ENCODE measurements around the gene CHRND.

CHRND gene

GRCh38 chr2:232518844-232519243, 7.1 kb upstream of the CHRND start:
- no peaks in the 10 kb centered on the region for H3K36me3 ChIP-seq (ENCODE audit: control insufficient read depth in 5 of 5, insufficient read depth in 5 of 5, low read length in 5 of 5)
- H3K9ac ChIP-seq (ENCODE audit: low read length in 5 of 5) = no peak overlapping the region
- H3K27ac ChIP-seq (ENCODE audit: low read depth, low read length) = no peak overlapping the region
- H3K9me3 ChIP-seq (ENCODE audit: control insufficient read depth in 5 of 5, low read length in 5 of 5) = no peaks in the 10 kb centered on the region
- H3K27me3 ChIP-seq (ENCODE audit: control insufficient read depth in 5 of 5, insufficient read depth in 4 of 5, low read length in 5 of 5) = peaks cover 27 to 50% (median 39%) of the 10 kb centered on the region in 5 donors
- H3K4me1 ChIP-seq (ENCODE audit: control insufficient read depth in 5 of 5, insufficient read depth in 5 of 5, low read length in 5 of 5) = peaks cover 0 to 18% (median 16%) of the 10 kb centered on the region in 5 donors
- no peak overlapping the region for H3K4me3 ChIP-seq (ENCODE audit: low read depth in 1 of 5, low read length in 5 of 5)

DNA sequence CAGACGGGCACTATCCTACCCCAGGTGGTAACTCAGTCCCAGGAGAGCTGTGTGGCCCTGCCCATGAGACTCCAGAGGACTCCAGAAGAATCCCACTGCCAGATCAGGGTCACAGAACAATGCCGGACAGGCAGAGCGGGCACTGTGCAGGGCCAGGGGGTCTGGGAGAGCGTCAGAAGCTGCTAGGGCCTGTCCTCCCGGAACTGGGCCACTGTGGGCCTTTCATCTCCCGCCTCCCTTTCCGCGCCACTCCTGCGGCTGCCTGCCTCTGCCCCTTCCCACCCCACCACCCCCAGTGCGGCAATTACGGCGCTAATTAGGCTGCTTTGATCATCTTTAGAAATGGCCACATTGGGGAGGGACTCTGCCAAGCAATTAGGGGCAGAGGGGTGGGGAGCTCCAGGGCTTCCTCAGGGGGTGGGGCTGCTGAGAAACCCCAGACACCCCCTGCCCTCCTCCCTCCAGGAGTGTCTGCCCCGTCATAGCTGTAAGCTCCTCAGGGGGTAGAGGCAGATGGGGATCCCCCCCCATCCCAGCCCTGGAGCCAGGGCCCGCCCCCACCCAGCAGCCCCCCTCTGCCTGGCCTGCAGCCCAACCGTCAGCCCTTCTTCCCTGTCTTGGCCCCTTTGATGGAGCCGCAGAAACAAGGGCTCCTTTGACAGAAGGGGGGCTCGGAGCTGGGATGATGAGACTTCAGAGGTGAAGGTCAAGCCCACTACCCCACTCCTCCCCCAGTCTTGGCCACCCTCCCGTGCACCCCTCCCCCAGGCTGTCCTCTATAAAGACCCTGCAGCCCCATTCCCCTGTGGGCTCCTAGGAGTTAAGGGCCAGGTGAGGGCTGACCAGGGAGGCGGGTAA, 6.2 kb upstream of the CHRND start, which contains the start of gene PRSS56:
TSS of gene PRSS56 (plus strand) at position 808 of the 858 bp plus-strand sequence. CDS start 211 bp downstream, outside the sequence.
- H3K27me3 ChIP-seq (ENCODE audit: control insufficient read depth in 5 of 5, insufficient read depth in 4 of 5, low read length in 5 of 5) = peaks cover 35 to 57% (median 47%) of the 10 kb centered on the region in 5 donors
- H3K36me3 ChIP-seq (ENCODE audit: control insufficient read depth in 5 of 5, insufficient read depth in 5 of 5, low read length in 5 of 5) = no peaks in the 10 kb centered on the region
- no peak within 1 kb of the TSS for H3K27ac ChIP-seq (ENCODE audit: low read depth, low read length)
- H3K9ac ChIP-seq (ENCODE audit: low read length in 5 of 5) = no peak within 1 kb of the TSS
- no peaks in the 10 kb centered on the region for H3K9me3 ChIP-seq (ENCODE audit: control insufficient read depth in 5 of 5, low read length in 5 of 5)
- peaks cover 0 to 25% (median 23%) of the 10 kb centered on the region in 5 donors for H3K4me1 ChIP-seq (ENCODE audit: control insufficient read depth in 5 of 5, insufficient read depth in 5 of 5, low read length in 5 of 5)
- H3K4me3 ChIP-seq (ENCODE audit: low read depth in 1 of 5, low read length in 5 of 5) = no peak within 1 kb of the TSS

- H3K9me3 ChIP-seq (ENCODE audit: control insufficient read depth in 5 of 5, low read length in 5 of 5) = no peaks in the 10 kb centered on the region
- H3K27me3 ChIP-seq (ENCODE audit: control insufficient read depth in 5 of 5, insufficient read depth in 4 of 5, low read length in 5 of 5) = peaks cover 35 to 58% (median 48%) of the 10 kb centered on the region in 5 donors
- no peaks in the 10 kb centered on the region for H3K36me3 ChIP-seq (ENCODE audit: control insufficient read depth in 5 of 5, insufficient read depth in 5 of 5, low read length in 5 of 5)
- H3K4me1 ChIP-seq (ENCODE audit: control insufficient read depth in 5 of 5, insufficient read depth in 5 of 5, low read length in 5 of 5) = peaks cover 0 to 29% (median 26%) of the 10 kb centered on the region in 5 donors
- H3K4me3 ChIP-seq (ENCODE audit: low read depth in 1 of 5, low read length in 5 of 5) = no peak overlapping the region
- no peak overlapping the region for H3K27ac ChIP-seq (ENCODE audit: low read depth, low read length)
- no peak overlapping the region for H3K9ac ChIP-seq (ENCODE audit: low read length in 5 of 5)
Observed at GRCh38 chr2:232520489-232520888, 5.5 kb upstream of the CHRND start.

- no peaks in the 10 kb centered on the region for H3K36me3 ChIP-seq (ENCODE audit: control insufficient read depth in 5 of 5, insufficient read depth in 5 of 5, low read length in 5 of 5)
- no peaks in the 10 kb centered on the region for H3K9me3 ChIP-seq (ENCODE audit: control insufficient read depth in 5 of 5, low read length in 5 of 5)
- no peak overlapping the region for H3K4me3 ChIP-seq (ENCODE audit: low read depth in 1 of 5, low read length in 5 of 5)
- no peak overlapping the region for H3K27ac ChIP-seq (ENCODE audit: low read depth, low read length)
- H3K9ac ChIP-seq (ENCODE audit: low read length in 5 of 5) = no peak overlapping the region
- H3K27me3 ChIP-seq (ENCODE audit: control insufficient read depth in 5 of 5, insufficient read depth in 4 of 5, low read length in 5 of 5) = peaks cover 35 to 59% (median 48%) of the 10 kb centered on the region in 5 donors
- H3K4me1 ChIP-seq (ENCODE audit: control insufficient read depth in 5 of 5, insufficient read depth in 5 of 5, low read length in 5 of 5) = peaks cover 0 to 31% (median 28%) of the 10 kb centered on the region in 5 donors
Observed at GRCh38 chr2:232521098-232521497, 4.9 kb upstream of the CHRND start.

- no peak overlapping the region for H3K27ac ChIP-seq (ENCODE audit: low read depth, low read length)
- peaks cover 35 to 66% (median 52%) of the 10 kb centered on the region in 5 donors for H3K27me3 ChIP-seq (ENCODE audit: control insufficient read depth in 5 of 5, insufficient read depth in 4 of 5, low read length in 5 of 5)
- H3K36me3 ChIP-seq (ENCODE audit: control insufficient read depth in 5 of 5, insufficient read depth in 5 of 5, low read length in 5 of 5) = no peaks in the 10 kb centered on the region
Observed at GRCh38 chr2:232521959-232522622, 3.9 kb upstream of the CHRND start.

GRCh38 chr2:232522623-232523401, 3.1 kb upstream of the CHRND start:
- Histone ChIP-seq H3K9ac (ENCODE audit: low read length in 5 of 5) (no peak overlapping the region), H3K27me3 (ENCODE audit: control insufficient read depth in 5 of 5, insufficient read depth in 4 of 5, low read length in 5 of 5) (peaks cover 35 to 65% (median 51%) of the 10 kb centered on the region in 5 donors), H3K4me3 (ENCODE audit: low read depth in 1 of 5, low read length in 5 of 5) (no peak overlapping the region), H3K4me1 (ENCODE audit: control insufficient read depth in 5 of 5, insufficient read depth in 5 of 5, low read length in 5 of 5) (peaks cover 0 to 31% (median 28%) of the 10 kb centered on the region in 5 donors), H3K27ac (ENCODE audit: low read depth, low read length) (no peak overlapping the region), H3K9me3 (ENCODE audit: control insufficient read depth in 5 of 5, low read length in 5 of 5) (no peaks in the 10 kb centered on the region), H3K36me3 (ENCODE audit: control insufficient read depth in 5 of 5, insufficient read depth in 5 of 5, low read length in 5 of 5) (no peaks in the 10 kb centered on the region)

More at GRCh38 chr2:232521959-232522622, 3.9 kb upstream of the CHRND start:
- H3K4me1 ChIP-seq (ENCODE audit: control insufficient read depth in 5 of 5, insufficient read depth in 5 of 5, low read length in 5 of 5) = peaks cover 0 to 31% (median 28%) of the 10 kb centered on the region in 5 donors
- no peak overlapping the region for H3K9ac ChIP-seq (ENCODE audit: low read length in 5 of 5)
- peak overlapping the region in 3 of 5 donors; percentile 14 to 47 (median 46) for H3K4me3 ChIP-seq (ENCODE audit: low read depth in 1 of 5, low read length in 5 of 5)
- no peaks in the 10 kb centered on the region for H3K9me3 ChIP-seq (ENCODE audit: control insufficient read depth in 5 of 5, low read length in 5 of 5)

GRCh38 chr2:232523402-232523681, 2.6 kb upstream of the CHRND start:
- Histone ChIP-seq H3K9me3 (ENCODE audit: control insufficient read depth in 5 of 5, low read length in 5 of 5) (no peaks in the 10 kb centered on the region), H3K9ac (ENCODE audit: low read length in 5 of 5) (no peak overlapping the region), H3K4me3 (ENCODE audit: low read depth in 1 of 5, low read length in 5 of 5) (peak overlapping the region in 1 of 5 donors; percentile 56), H3K36me3 (ENCODE audit: control insufficient read depth in 5 of 5, insufficient read depth in 5 of 5, low read length in 5 of 5) (no peaks in the 10 kb centered on the region), H3K4me1 (ENCODE audit: control insufficient read depth in 5 of 5, insufficient read depth in 5 of 5, low read length in 5 of 5) (peaks cover 0 to 31% (median 28%) of the 10 kb centered on the region in 5 donors), H3K27me3 (ENCODE audit: control insufficient read depth in 5 of 5, insufficient read depth in 4 of 5, low read length in 5 of 5) (peaks cover 35 to 65% (median 56%) of the 10 kb centered on the region in 5 donors), H3K27ac (ENCODE audit: low read depth, low read length) (no peak overlapping the region)

GRCh38 chr2:232523682-232524597, 2.0 kb upstream of the CHRND start:
- Histone ChIP-seq H3K9me3 (ENCODE audit: control insufficient read depth in 5 of 5, low read length in 5 of 5) (no peaks in the 10 kb centered on the region), H3K4me3 (ENCODE audit: low read depth in 1 of 5, low read length in 5 of 5) (peak overlapping the region in 3 of 5 donors; percentile 18 to 56 (median 46)), H3K9ac (ENCODE audit: low read length in 5 of 5) (no peak overlapping the region), H3K27ac (ENCODE audit: low read depth, low read length) (no peak overlapping the region), H3K4me1 (ENCODE audit: control insufficient read depth in 5 of 5, insufficient read depth in 5 of 5, low read length in 5 of 5) (peaks cover 0 to 31% (median 28%) of the 10 kb centered on the region in 5 donors), H3K27me3 (ENCODE audit: control insufficient read depth in 5 of 5, insufficient read depth in 4 of 5, low read length in 5 of 5) (peaks cover 31 to 70% (median 56%) of the 10 kb centered on the region in 5 donors), H3K36me3 (ENCODE audit: control insufficient read depth in 5 of 5, insufficient read depth in 5 of 5, low read length in 5 of 5) (no peaks in the 10 kb centered on the region)

DNA sequence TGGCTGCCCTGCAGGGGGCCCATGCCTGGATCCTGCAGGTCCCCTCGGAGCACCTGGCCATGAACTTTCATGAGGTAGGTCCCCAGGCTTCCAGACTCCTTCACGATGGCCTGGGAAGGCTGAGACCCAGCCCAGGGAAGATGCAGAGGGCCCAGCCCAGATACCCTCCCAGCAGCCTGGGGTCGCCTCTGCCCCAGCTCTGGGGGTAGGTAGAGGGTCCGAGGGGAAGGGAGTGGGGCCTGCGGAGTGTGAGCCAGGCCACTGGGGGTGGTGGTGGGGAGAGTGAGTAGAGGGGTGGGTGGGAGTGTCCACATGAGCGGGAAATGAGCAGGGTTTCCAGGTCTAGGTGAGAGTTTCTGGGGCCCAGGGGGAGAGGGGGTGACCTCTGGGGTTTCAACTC, 1.2 kb upstream of the CHRND start:
- no peak overlapping the region for H3K9ac ChIP-seq (ENCODE audit: low read length in 5 of 5)
- H3K4me3 ChIP-seq (ENCODE audit: low read depth in 1 of 5, low read length in 5 of 5) = no peak overlapping the region
- H3K9me3 ChIP-seq (ENCODE audit: control insufficient read depth in 5 of 5, low read length in 5 of 5) = no peaks in the 10 kb centered on the region
- H3K4me1 ChIP-seq (ENCODE audit: control insufficient read depth in 5 of 5, insufficient read depth in 5 of 5, low read length in 5 of 5) = peaks cover 0 to 31% (median 28%) of the 10 kb centered on the region in 5 donors
- H3K27ac ChIP-seq (ENCODE audit: low read depth, low read length) = no peak overlapping the region
- peaks cover 33 to 67% (median 53%) of the 10 kb centered on the region in 5 donors for H3K27me3 ChIP-seq (ENCODE audit: control insufficient read depth in 5 of 5, insufficient read depth in 4 of 5, low read length in 5 of 5)
- no peaks in the 10 kb centered on the region for H3K36me3 ChIP-seq (ENCODE audit: control insufficient read depth in 5 of 5, insufficient read depth in 5 of 5, low read length in 5 of 5)
